Smooth muscle cell of the brain vasculature (primary cell): Measurements from ENCODE around the gene CFLAR.
"Not testable (repeated sequence)": the region's sequence is repeated elsewhere in the genome, so short reads cannot be mapped to it uniquely, and the experiment has no call there.

ENCODE experiments used
- DNase-seq: peaks from one replicate; pipeline ENCODE4 v3.0.0-alpha.2; 2012; ENCODE audit warnings: low read depth, low spot score

CFLAR gene

DNA sequence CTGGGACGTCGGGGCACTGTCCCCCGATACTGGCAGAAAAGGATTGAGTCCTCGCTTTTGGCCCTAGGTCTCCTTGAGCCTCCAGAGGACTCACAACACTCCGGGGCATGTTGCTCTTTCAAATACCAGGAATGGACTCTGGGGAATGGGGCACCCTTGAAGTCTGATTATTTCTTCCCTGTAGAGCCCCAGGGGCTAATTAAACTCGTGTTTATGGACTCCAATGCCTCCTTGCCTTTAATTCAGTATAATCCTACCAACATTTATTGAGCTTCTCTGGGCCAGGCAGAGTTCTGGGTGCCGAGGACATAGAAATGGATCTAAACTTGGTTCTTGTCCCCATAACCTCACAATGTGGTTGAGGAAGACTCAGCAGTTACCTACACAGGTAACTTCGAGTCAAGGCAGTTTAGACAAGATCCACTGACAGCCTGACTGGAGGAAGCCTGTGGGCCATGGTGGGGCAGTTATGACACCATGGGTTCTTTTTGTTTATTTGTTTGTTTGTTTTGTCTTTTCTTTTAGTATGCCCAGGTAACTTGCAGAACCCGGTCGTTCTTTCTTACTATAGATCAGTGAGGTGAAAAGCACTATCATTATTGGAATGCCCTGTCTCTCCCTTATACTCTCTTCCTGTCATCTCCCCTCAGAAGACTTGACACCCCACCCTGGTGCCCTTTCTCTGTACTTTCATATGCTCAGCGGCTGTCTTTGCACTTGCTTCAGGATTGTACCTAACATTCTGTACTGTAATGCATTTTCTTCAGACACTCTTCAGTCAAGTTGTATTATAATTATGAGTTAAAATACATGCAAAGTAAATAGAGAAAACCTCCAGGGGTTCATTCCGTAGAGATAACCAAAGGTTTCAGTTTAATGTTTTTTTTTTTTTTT, 3.2 kb downstream of the CFLAR start:
- no peak for DNase-seq

DNA sequence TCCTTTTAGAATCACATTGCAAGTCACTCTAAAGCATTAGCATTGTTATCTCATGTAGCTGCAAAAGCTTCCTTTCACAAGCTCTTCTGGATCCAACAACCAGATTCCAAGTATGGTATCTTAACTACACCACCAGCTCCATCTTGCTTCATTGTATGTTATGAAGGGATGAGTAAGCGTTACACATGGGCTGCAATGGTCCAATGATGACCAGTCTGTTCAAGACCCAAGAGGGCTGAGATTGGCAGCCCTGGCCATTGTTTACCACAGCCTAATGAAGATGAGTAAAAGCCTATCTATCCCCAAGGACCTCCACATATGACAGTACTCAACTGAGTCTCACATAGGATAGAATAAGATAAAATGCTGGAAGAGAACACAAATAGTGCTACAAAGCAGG, 6.3 kb downstream of the CFLAR start:
- no peak for DNase-seq

GRCh38 chr2:201126308-201127151, 10.6 kb downstream of the CFLAR start:
- DNase-seq, result no peak

GRCh38 chr2:201127152-201127511, 11.2 kb downstream of the CFLAR start:
- DNase-seq, result no peak

- DNase-seq, result no peak
These were observed 11.6 kb downstream of the CFLAR start for GRCh38 chr2:201127570-201127969.

DNA sequence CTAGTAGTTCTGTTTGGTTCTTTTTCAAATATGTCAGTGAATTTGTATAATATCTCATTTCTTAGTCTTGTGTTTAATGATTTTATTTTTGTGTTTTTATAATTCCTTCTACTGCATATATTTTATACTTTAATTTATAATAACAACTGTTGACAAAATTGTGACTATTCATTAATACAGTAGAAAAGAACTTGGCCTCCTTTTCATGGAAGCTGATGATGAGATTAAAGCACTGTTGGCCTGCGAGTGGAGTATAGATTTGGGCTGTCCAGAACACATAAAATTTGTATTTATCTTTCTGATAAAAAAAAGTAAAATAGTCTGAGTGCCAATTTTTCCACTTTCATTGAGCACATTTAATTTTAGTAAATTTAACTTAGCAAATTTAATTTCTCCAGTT, 12.1 kb downstream of the CFLAR start:
- DNase-seq, result no peak

DNA sequence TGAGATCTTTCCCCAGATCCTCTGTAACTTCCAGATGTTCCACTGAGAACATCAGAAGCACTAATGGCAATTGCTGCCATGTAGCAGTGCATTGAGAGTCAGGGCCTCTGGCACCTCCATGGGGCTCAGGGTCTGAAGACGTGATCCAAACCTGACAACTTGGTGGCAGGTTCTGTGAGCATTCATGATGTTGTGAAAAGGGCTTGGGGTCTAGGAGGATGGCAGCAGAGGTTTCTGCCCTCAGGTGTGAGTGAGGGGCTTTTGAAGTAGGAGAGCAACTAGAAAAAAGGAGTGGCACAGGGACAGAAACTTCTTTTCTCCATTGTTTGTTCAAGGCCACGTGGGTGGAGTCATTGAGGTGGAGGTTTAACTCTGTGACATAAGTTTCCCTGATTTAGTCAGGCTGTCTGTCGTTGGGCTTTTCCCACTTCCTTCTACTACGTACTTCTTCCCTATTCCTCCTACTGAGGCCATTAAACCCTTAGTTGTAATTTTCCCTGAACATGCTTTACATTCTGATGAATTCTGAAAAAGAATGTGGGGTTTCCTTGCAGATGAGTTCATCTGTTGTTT, 13.1 kb downstream of the CFLAR start:
- DNase-seq, result no peak

- no peak for DNase-seq
These were observed 14.7 kb downstream of the CFLAR start for GRCh38 chr2:201130524-201131186.

GRCh38 chr2:201132518-201132917, 16.6 kb downstream of the CFLAR start:
- DNase-seq, result no peak

GRCh38 chr2:201135386-201135785, 19.4 kb downstream of the CFLAR start:
- no peak for DNase-seq

GRCh38 chr2:201136889-201137321, 20.9 kb downstream of the CFLAR start:
- DNase-seq, result no peak

DNA sequence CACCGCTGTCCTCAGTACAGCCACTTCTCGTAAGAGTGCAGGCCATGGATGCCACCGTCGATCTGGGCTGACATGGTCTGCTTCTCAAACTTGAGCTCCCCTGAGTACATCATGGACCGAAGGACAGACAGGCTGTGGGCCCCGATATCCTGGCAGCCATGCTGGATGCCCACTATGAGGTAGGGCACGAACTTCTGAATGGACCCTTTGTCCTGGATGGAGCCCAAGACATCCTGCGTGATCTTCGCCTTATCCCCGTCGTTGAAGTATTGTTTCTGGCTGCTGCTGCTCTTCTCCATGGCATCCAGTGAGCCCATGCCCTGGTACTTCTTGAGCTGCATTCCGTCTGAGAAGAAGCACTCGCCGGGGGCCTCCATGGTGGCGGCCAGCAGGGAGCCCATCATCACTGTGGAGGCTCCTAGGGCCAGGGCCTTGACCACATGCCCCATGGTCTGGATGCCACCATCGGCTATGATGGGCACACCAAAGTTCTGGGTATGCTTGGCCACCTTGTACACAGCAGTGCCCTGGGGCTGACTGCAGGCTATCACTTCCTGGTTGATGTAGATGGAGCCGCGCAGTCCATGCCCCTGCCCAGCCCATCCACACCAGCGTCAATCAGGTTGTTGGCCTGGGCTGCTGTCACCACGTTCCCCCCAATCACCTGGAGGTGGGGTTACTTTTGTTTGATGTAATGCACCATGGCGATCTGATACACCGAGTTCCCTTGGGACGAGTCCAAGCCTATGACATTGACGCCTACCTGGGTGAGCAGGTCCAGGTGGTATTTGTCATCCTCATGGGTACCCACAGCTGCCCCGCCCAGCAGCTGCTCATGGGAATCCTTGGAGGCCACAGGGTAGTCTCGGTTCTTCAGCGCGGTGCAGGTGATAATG, 21.8 kb downstream of the CFLAR start:
- DNase-seq, result no peak

DNA sequence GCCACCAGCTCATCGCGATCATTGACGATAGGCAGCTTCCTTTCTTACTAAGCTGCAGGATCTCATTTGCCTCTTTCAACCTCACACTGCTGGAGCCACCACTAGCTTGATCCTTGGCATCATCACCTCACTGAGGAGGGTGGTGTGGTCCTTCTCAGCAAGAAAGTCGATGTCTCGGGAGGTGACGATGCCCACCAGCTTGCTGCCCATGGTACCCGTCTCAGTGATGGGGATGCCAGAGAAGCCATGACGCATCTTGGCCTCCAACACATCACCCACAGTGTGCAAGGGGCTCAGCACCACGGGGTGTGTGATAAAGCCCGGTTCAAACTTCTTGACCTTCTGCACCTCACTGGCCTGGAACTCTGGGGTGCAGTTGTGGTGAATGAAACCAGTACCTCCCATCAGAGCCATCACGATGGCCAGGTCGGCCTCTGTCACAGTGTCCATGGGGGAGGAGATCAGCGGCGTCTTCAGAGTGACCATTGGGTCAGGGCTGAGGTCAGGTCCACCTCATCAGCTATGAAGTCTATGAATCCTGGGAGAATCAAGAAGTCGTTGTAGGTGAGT, 22.5 kb downstream of the CFLAR start:
- no peak for DNase-seq

GRCh38 chr2:201138986-201139781, 23.2 kb downstream of the CFLAR start:
- not testable (repeated sequence) for DNase-seq

GRCh38 chr2:201139836-201140604, 24.1 kb downstream of the CFLAR start:
- no peak for DNase-seq

DNA sequence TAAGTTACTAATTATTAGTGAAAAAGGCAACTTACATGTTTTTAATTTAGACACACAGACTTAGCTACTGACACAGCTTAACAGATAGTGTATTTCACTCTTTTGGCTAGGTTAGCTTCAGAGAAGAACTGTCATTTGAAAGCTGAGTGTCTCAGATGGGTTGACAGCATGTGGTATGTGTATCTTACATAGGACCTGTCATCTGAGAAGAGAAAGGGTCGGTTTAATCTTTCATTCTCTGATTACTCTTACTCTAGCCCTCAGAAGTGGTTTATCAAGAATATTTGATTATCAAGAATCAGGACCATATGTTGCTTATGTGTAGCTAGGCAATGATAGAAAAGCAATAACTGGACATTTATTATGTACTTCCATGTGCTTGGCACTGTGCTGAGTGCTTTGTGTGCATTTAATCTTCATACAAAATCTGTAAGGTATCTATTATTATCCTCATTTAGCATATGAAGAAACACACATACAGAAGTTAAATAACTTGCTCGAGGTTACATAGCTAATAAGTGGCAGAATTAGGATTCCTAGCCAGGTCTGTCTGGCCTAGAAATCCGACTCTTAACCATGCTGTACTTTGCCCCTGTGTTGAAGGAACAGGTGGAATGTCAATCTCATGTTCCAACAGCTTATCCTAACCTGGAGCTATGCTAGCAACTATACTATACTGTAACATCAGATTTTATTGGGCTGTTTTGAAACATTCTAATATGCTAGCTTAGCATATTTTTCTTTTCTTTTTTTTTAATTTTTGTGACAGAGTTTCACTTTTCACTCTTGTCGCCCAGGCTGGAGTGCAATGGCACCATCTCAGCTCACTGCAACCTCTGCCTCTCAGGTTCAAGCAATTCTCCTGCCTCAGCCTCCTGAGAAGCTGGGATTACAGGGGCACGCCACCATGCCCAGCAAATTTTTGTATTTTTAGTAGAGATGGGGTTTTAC, 28.4 kb downstream of the CFLAR start:
- DNase-seq, result no peak

DNA sequence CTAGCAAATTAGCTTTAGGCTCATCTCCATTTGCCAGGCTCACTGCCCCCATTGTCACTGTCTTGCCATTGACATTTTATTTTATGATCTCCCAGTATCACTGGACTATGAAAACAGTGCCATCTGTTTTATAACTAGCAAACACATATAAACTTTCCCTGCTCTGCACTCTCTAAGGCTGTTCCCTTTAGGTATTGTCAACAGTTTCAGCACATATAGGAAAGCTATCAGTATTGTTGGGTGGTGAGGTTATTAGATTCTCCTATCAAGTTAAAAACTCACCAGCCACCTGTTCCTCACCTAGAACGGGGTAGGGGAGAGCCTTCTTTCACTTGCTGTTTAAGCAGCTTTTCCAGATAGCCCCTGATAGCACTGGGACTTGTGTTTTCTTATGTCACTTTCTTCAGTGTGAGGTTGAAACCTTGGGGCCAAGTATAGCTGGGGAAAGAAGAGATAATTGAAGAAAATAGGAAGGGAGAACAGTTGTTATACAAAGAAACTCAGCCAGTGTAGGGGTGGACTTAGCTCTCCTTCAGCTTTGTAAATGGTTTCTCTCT, 32.5 kb downstream of the CFLAR start:
- no peak for DNase-seq
